GM19238 (cell line): ENCODE results near the gene NAPSA.

Source experiments
- DNase-seq: peaks from one replicate; pipeline ENCODE4 v3.0.0; 2011; ENCODE audit warnings: low spot score; ENCODE audit not compliant: insufficient read length

Gene NAPSA

GRCh38 chr19:50384685-50385535 lies 19.5 kb upstream of the NAPSA start:
- DNase-seq: no peak

GRCh38 chr19:50383852-50384684 lies 18.6 kb upstream of the NAPSA start, which contains the start of gene POLD1:
TSS of gene POLD1 (plus strand) at chr19:50384347. CDS start at chr19:50398852, 14,505 bp downstream.
- peak; percentile 99 for DNase-seq

DNA sequence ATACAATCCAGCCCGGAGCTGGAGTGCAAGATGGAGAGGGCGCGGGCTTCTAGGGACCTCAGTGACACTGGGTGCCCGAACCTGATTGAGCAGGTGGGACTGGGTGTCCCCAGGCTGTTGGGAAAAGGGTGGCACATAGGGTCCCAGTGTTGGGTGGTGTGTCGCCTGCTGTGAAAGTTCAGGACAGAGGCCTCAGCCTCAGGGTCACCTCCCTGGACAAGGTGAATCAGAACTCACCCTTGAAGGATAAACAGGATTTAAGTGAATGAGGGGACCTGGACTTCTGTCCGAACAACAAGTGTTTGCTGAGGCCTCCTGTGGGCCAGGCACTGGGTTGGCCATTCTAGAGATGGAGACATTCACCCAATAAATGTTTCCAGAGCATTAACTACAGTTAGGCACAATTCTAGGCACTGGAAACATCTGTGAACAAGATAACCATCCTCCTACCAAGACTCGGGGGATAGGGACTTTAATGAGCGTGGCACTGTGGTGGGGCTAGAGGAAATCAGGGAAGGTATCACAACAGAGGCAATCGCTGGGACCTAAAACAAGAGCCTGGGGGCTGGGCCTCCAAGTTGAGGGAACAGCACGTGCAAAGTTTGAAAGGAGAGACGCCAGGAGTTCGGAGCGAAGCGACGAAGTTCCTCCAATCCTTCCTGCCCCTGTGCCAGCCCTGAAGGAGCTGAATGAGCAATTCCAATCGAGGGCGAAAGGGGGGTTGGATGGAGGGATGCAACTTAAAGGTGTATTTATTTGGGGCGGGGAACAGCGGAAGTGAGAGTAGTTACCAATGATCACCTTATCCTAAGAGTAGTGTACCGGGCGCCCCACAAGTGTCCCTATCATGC lies 17.8 kb upstream of the NAPSA start:
- DNase-seq: no peak

- DNase-seq: no peak
Observed at GRCh38 chr19:50381881-50382729, 16.7 kb upstream of the NAPSA start.

DNA sequence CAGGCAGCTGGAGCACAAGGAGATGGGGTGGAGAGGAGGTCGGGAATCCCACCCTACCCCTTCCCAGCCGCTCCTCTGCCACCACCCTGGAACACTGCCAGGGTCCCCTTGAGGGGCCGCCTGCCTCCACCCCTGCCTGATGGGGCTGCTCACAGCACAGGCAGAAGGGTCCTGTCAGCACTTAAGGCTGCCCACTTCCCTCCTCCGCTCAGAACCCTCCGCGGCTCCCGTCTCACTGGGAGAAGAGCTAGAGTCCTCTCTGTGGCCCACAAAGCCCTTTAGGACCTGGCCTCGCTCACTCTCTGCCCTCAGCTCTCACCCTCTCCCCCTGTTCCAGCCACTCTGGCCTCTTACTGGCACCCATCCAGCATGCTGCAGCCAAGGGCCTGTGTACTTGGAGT lies 15.3 kb upstream of the NAPSA start:
- DNase-seq: no peak

GRCh38 chr19:50380137-50380536 lies 14.7 kb upstream of the NAPSA start:
- DNase-seq: no peak

GRCh38 chr19:50379602-50380001 lies 14.2 kb upstream of the NAPSA start:
- no peak for DNase-seq

GRCh38 chr19:50378863-50379236 lies 13.4 kb upstream of the NAPSA start:
- no peak for DNase-seq

GRCh38 chr19:50378169-50378862 lies 12.9 kb upstream of the NAPSA start:
- DNase-seq: no peak

DNA sequence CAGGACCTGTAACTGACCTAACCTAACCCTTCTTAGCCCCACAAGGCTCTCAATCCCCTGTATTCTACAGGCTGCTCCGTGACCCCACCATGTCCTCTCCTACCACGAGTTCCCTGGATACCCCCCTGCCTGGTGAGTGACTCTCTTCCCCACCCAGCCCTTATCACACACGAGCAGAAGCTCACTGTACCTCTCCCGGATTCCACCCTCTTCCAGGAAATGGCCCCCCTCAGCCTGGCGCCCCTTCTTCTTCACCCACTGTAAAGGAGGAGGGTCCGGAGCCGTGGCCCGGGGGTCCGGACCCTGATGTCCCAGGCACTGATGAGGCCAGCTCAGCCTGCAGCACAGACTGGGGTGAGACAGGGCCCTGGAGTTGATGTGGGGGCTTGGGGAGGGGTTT lies 12.1 kb upstream of the NAPSA start:
- no peak for DNase-seq

DNA sequence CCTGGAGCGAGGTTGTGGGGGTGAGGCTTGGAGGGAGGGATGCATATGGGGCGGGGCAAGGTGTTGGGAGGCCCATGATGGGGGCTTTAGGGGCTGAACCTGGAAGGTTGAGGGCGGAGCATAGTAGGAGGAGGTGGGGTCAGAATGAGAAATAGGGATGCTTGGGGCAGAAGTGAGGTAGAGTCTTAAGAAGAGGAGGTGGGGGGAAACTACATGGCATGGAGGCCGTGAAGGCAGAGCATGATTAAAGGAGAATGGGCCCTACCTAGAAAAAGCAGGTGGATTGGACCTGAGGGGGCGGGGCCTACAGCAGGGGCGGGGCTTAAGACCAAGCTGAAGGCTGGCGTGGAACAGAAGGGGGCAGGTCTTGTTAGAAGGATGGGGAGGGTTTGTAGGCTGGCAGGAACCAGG lies 11.6 kb upstream of the NAPSA start:
- DNase-seq: no peak

GRCh38 chr19:50376166-50377050 lies 11.0 kb upstream of the NAPSA start, which contains the start of gene NR1H2:
TSS of gene NR1H2 (plus strand) at chr19:50376457. CDS start at chr19:50377606, 1,149 bp downstream.
- peak; percentile 88 for DNase-seq

DNA sequence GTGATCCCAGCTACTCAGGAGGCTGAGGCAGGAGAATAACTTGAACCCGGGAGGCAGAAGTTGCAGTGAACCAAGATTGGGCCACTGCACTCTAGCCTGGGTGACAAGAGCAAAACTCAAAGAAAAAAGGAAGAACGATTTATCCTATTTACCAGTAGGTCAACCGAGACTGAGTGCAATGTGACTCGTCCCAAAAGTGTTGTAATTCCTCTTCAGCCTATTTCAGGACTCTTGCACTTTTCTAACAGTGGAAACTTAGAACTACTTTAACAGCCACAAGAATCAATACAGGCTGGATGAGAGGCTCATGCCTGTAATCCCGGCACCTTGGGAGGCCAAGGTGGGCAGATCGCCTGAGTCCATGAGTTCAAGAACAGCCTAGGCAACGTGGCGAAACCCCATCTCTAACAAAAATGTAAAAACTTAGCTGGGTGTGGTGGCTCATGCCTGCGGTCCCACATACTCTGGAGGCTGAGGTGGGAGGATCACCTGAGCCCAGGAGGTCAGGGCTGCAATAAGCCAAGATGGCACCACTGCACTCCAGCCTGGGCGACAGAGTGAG lies 6.6 kb upstream of the NAPSA start:
- DNase-seq: no peak

GRCh38 chr19:50368649-50369570 lies 3.5 kb upstream of the NAPSA start:
- DNase-seq: peak; percentile 75

DNA sequence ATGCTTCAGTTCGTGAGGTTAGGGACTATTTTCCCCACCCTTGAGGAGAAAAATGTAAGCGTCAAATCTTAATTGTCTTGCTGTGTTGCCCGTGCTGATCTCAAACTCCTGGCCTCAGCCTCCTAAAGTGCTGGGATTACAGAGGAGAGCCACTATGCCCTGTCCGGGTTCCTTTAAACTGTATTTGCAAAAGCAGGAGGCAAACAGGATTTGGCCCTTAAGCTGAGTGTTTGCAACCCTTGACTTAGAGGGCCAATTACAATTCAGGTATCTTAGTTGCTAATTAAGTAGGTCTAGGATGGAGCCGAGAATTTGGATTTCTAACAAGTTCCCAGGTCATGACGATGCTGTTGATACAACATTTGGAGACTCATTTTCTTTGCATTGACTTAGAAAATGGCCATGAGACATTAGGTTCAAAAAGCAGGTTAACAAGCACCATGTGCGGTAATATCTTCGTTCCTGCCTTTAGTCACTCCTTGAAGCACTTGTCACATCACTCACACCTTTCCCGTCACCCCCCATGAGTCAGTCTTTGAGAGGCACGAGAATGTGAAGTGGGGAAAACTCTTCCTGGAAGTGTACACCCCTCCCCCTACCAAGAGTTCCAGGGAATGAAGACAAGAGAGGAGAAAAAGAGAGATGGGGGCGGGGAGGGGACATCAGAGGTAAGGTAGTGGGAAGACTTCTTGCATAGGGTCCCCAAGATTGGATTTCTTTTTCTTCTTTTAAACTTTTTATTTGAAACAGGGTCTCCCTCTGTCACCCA lies 2.6 kb downstream of the NAPSA start:
- DNase-seq: no peak

- DNase-seq: no peak
Observed at GRCh38 chr19:50362030-50362412, 3.4 kb downstream of the NAPSA start.
